HL-60/S4 treated with retinoic acid at 250 ng/mL for 4 days and 3 days (cell line): Measurements from ENCODE around the gene DOCK1.

ENCODE experiments used
- in situ Hi-C: fragments of 300-500 bp; cut with MboI; formaldehyde crosslinking; loops from 2 replicates; pipeline ENCODE4 v1.7.0; 2022; ENCODE audit warnings: low sequenced_read_pairs

Gene DOCK1

DNA sequence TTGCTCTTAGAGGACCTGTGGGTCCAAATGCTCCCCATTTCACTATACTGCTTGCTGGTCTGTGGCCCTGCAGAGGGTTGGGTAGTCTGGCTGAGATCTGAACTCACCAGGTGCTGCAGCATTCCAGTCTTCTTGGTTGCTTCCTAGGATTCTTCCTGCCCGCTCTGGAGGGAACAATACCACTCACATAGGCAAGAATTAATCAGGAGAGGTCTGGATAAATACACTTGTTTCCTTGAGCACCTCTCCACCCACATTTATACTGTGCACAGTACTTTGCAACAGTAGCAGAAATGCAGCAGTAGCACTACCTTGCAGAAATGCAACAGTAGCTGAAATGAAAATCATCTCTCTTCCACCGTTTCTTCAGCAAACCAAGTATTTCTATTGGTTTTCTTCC lies 165.9 kb downstream of the DOCK1 start:
- in situ Hi-C loops, result no loop called here

DNA sequence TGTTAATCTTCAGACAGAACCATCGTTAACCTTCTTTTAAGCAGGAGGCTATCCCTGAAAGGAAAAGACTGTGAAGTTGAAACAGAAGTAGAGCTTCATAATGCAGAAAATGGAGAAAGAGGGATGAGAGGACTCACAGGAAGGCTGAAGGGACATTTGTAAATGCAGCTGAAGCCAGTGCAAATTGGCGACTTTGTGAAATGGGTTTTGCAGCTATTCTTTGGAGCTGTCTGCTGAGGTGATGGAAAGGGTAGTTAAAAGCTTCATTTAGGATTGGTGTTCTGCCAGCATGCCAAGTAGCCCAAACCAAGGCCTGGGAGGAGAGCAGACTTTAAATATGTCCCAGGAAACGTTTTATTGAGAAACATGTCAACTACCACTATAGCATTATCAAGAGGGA lies 168.4 kb downstream of the DOCK1 start:
- in situ Hi-C loops, result no loop called here

DNA sequence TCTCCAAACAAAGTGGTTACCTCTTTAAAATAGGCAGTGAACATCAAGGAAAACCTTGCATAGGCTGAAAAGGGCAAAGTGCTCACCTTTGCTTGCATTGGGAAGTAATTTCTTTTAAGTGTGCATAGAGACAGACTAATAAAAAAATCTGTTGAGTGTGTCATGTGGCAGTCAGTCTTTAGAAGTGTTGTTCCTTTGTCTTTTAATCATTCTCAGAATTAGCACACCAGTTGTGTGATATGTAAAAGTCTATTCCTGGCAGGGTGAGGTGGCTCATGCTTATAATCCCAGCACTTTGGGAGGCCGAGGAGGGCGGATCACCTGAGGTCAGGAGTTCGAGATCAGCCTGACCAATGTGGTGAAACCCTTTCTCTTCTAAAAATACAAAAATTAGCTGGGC lies 174.2 kb downstream of the DOCK1 start:
- in situ Hi-C loops, result no loop called here

DNA sequence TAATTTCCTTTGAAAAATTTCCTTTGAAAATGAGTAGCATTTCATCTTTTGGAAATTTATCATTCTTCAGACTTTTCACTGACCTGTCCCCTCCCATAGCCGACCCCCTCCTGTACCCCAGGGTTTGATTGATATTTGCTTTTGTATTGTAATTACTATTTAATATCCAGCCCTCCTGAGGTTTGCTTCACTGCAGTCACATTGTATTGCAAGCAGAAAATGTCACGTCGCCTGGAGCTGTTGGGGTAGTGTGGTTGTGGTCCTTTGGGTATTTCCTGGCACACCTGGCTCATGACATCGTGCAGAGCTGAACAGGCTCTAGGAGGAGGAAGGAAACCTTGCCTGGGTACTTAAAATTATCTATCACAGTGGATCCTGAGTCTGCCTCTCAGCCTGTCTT lies 175.1 kb downstream of the DOCK1 start:
- in situ Hi-C loops, result no loop called here

GRCh38 chr10:127081851-127082345 lies 176.7 kb downstream of the DOCK1 start:
- in situ Hi-C loops, result no loop called here

- in situ Hi-C loops, result no loop called here
Observed at GRCh38 chr10:127082651-127083050, 177.4 kb downstream of the DOCK1 start.

- in situ Hi-C loops, result no loop called here
Observed at GRCh38 chr10:127085957-127086356, 180.7 kb downstream of the DOCK1 start.

DNA sequence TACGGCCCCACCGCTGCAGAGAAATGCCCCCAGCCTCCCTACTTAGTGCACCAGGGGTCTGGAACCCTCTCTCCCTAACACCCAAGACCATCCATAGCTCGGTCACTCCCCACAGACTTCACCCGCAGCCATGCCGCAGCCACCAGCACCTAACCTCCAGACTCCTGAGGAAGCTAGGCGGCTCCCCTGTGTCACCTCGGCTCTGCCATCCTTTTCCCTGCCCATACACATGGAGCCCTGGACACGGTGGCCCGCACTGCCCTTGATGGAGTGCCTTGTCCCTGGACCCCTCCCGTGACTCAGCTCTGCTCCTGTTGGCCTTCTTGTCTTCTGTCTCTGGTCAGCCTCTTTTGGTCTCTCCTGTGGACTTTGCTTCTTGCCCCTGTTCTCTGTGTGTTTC lies 183.7 kb downstream of the DOCK1 start:
- in situ Hi-C loops, result no loop called here

GRCh38 chr10:127089446-127089845 lies 184.2 kb downstream of the DOCK1 start:
- in situ Hi-C loops, result no loop called here

DNA sequence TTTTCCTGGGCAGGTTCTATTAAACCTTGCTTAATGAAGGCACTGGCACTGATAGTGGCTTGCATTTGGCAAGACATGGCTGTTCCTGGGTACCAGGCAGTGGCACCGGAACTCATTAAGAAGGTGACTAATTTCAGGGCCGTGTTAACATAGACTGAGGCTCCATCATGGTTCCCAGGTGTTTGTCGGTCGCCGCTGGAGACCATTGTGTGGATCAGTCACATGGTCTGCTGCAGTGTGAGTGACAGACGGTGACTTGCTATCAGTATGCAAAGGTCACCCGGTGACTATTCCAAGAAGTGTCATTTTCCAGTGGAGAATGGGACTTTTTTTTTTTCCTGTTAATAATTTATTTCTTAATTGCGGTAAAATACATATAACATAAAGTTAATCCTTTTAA lies 184.9 kb downstream of the DOCK1 start:
- in situ Hi-C loops, result no loop called here

- in situ Hi-C loops, result no loop called here
Observed at GRCh38 chr10:127091354-127091753, 186.1 kb downstream of the DOCK1 start.

DNA sequence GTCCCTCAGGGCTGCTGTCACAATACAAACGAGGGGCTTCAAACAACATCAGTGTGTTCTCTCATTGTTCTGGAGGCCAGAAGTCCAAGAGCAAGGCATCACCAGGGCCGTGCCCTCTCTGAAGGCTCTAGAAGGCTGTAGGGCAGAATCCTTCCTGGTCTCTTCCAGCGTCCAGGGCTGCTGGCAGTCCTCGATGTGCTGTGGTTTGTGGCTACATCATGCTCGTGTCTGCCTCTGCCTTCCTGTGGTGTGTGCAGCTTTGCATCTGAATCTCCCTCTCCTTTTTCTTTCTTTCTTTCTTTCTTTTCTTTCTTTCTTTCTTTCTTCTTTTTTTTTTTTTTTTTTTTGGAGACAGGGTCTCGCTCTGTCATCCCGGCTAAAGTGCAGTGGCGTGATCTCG lies 187.7 kb downstream of the DOCK1 start:
- in situ Hi-C loops, result no loop called here

DNA sequence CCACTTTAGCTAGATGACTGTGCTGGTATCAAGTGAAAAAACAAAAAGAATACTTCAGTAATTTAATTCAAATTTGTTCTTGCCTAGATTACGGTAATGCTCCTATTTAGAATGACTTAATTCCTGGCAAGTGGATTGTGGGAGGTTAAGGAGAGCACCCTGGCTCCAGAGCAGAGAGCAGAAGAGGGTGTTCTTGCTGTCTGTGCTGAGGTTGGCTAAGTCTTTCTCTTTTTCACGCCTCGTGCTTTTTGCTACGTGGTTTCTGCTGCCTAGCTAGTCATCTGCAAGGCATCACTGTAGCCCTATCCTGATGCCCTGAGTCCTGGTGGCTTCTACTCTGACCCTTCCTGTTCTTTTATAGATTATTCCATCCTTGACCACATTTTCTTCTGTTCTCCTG lies 189.8 kb downstream of the DOCK1 start:
- in situ Hi-C loops, result no loop called here

- in situ Hi-C loops, result no loop called here
Observed at GRCh38 chr10:127100983-127101615, 195.9 kb downstream of the DOCK1 start.

DNA sequence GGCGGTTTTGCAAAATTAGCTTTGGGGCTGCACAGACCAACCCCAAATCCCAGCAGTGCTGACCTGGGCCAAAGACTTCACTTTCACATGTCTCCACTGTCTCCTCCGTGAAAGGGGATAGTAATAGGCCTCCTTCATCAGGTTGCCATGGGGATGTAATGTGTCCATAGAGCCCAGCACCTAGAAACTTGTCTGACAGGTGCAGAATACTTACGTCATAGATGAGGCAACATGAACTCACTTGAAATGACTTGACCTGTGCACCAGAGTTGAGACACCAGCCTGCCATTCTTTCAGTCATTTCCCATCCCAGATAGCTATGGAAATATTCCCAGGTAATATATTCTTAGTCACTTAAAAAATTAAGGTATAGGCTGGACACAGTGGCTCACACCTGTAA lies 196.9 kb downstream of the DOCK1 start:
- in situ Hi-C loops, result no loop called here

- in situ Hi-C loops, result no loop called here
Observed at GRCh38 chr10:127115100-127115499, 209.9 kb downstream of the DOCK1 start.

GRCh38 chr10:127117125-127117524 lies 211.9 kb downstream of the DOCK1 start:
- in situ Hi-C loops, result no loop called here

GRCh38 chr10:127118034-127118433 lies 212.8 kb downstream of the DOCK1 start:
- in situ Hi-C loops, result no loop called here

GRCh38 chr10:127119936-127120335 lies 214.7 kb downstream of the DOCK1 start:
- in situ Hi-C loops, result no loop called here

DNA sequence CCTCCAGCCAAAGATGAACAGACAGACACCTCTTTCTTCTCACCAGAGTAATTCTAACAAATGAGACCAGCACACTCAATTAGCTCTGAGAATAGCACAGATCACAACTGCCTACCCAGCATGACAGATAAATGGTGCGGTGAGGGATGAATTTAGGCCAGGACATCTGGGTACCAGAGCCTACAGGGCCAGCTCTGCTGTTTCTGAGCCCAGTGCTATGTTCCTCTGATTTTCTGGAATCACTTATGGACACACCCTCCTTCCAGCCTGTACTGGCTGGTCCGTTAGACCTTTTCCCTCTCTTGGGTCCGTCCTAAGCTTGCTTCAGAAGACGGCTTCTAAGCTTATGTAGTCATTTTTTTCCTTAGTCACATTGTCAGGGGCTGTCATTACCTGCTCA lies 217.6 kb downstream of the DOCK1 start:
- in situ Hi-C loops, result no loop called here

GRCh38 chr10:127123626-127124025 lies 218.4 kb downstream of the DOCK1 start:
- in situ Hi-C loops, result no loop called here

- in situ Hi-C loops, result no loop called here
Observed at GRCh38 chr10:127125331-127125730, 220.1 kb downstream of the DOCK1 start.

DNA sequence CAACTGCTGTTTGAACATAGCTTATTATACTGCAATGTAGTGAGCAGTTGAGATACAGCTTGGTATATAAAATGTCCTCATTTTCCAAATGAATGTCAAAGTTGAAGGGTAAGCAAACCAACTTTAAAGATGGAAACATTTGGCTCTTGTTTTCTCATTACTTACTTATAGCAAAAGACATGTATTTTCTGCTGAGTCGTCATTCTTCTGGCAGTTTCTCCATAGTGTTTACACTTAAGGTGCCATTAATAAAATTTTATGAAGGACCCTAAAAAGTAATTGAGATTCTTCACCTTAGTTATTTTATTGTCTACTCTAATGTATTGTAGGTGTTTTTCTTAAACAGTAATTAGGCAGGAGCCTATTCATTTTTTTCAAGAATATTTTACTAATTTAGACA lies 222.6 kb downstream of the DOCK1 start:
- in situ Hi-C loops, result no loop called here
